M059J (cell line): ENCODE measurements around the gene KDM4C. TPM values are rescaled to one million over a fixed set of nuclear protein-coding genes. Genes with fewer than 3 reads are reported as not detected.
"Not testable (repeated sequence)": the region's sequence is repeated elsewhere in the genome, so short reads cannot be mapped to it uniquely, and the experiment has no call there.

Experiments used
- DNase-seq: peaks from one replicate; pipeline ENCODE4 v3.0.0-alpha.2; 2012; ENCODE audit warnings: low read depth
- total RNA-seq: library from RNA; depleted of rRNA; stranded (reverse); fragments of >200 nt; shearing (Covaris generic); gene quantifications from 2 replicates; pipeline ENCODE4 v1.2.3, GENCODE V29; 2014

KDM4C gene
- total RNA-seq, 1 experiment from 2014 or later, result 17.7 TPM

DNA sequence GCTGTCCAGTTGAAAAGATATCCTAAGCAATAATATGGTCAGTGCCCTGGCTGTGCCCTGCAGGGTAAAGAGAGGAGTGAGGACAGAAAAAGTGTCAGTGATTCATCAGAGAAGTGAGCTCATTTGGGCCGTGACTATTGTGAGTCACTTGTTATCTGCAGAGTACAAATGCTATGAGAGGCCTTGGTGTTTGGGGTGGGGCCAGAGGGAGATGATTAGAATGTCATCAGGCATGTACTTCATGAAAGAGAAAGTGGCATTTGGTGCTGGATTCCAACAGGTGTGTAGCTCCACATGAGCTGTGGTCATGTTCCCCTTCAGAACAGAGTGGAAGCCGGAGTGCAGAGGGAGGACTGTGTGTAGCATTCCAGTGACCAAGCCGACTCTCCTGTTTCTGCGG lies 174.1 kb downstream of the KDM4C start:
- peak; percentile 90 for DNase-seq

DNA sequence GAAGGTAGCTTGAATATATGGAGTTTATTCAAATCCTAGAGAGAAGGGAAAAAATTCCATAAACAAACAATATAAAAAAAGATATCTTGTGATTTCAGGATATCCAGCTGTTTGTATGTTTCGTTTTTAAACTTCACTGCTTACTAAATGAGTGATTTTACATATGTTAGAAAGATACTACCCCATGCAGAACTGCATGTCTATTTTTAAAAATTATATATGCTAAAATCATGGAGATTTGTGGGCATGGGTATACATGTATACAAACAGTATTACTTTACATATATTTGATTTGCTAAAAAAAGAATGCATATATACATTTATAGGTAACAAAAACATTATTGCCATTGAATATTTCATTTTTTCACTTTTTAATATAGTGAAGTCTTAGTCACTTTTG lies 178.3 kb downstream of the KDM4C start:
- DNase-seq, result no peak

DNA sequence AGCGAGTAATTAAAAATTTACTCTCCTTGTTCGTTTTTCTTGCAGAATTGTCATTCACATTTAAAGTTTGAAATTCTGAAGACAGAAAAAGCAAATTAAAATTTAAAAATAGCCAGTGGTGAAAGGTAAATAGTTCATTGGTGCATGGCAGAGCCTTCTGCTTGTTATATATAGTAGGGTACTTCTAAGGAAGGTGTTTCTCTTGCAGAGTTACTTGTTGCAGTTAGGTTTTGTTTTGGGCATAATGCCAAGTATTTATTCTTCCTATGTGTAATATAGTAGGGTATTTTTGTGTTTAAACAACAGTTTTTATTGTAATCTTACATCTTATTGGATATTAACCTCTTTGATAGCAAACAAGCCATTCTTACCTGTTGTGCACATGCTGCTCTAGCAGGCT lies 179.4 kb downstream of the KDM4C start:
- DNase-seq, result no peak

DNA sequence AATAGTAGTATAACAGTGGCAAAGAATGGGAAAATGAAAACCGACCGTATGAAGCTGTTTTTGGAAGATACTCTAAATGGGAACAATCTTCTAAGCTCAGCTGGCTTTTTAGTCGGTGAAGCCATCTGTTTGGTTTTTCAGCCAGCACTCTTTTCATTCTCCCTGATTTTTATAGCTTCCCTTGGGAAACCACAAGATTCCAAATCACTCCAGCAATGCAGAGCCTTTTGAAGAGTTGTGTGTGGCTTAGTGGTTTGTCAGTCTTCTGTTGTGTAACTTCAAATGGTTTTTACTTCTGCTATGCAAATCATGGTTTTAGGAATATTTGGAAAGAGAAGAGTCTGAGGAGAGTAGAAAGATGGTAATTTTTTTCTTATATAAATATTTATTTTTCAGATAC lies 180.7 kb downstream of the KDM4C start:
- peak; percentile 93 for DNase-seq

DNA sequence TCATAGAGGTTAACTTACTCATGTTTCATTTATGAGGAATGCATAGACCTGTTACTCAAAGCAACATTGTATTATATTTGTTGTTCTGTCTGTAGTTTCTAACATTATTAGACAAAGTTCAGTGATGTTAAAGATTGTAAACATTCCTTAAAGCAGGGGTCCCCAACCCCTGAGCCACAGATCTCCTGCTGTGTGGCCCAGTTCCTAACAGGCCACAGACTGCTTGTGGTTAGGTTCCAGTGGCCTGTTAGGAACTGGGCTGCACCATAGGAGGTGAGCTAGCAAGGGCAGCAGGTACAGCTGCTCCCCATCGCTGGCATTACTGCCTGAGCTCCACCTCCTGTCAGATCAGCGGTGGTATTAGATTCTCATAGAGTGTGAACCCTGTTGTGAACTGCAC lies 181.1 kb downstream of the KDM4C start:
- DNase-seq, result peak; percentile 65

DNA sequence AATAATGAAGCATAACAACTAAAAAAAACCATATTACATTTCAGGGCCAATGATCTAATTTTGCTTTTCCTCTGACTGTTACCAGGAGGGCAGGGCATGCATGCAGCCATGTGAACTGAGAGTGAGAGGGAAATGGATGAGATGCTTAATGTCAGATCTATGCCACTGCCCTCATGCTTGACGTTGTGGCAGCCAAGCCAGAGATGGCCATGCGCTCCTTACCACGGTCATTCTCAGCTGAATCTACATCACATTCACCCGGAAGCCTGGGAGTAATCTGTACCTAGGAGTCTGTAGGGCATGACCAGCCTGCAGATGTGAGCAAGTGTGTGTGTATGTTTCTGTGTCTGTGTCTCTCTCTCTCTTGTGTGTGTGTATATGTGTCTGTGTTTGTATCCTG lies 183.7 kb downstream of the KDM4C start:
- no peak for DNase-seq

DNA sequence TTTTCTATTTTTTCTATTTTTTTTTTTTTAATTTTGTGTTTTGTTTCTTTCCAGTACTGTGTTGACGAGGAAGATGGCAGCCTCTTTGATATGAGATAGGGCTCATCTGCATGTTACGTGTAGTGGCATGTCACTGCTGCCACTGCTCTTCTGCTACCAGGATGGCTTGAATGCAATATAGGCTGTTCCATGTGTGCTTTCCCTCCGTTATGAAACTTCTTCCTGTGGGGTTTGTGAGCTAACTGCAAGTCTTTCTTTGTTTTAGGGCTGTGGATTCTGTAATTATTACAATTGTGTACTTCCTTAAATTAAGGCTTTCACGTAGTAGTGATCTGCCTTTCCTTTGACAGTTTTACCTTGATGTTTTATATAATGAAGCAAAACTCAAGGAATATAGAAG lies 184.6 kb downstream of the KDM4C start:
- DNase-seq, result no peak

DNA sequence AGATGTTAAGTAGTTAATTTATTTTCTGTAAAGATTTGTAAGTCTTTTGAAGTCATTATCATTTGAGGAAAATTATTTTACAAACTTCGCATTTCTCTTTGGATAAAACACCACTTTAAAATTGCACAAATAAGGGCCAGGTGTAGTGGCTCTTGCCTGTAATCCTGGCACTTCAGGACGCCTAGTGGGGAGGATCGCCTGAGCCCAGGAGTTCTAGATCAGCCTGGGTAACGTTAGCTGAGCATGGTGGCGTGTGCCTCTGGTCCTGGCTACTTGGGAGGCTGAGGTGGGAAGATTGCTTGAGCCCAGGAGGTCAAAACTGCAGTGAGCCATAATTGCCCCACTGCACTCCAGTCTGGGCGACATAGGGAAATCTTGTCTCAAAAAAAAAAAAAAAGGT lies 185.5 kb downstream of the KDM4C start:
- no peak for DNase-seq

DNA sequence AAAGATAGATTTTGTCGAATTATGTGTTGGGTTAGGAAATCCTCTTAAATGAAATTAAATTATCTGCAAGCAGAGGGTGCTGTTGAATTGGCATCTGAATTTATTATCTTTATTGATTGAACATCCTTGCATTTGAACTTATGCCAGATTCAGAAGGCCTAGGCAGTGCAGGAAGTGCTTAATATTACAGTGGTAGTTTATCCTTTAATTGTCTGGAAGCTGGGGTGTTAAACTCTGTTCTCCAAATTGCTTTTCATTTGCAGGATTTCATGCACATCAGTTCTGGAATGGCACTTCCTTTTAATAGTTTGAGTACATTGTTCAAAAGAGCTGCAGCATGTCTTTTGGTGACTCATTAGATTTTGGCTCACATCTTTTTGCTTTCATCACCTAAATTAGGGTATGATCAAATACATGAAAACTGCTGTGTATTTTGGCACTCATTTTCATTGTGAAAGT lies 186.3 kb downstream of the KDM4C start:
- DNase-seq, result peak; percentile 58

DNA sequence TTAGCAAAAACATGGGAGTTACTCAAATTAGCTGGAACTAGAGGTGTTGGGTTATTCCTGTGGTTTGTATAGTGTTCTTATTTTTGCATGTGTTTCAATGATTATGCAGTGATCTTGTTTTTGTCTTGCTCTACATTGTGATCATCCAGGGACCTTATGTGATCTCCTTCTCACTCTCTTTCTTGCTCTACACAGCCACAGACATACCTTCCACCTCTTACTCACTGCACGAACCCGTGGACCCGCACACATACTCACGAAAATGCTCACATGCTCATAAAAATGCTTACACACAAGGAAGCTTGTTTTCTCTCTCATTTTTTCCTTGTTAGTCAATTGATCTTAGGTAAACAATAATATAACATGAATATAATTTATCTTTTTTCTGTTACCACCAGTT lies 187.1 kb downstream of the KDM4C start:
- DNase-seq, result peak; percentile 32

DNA sequence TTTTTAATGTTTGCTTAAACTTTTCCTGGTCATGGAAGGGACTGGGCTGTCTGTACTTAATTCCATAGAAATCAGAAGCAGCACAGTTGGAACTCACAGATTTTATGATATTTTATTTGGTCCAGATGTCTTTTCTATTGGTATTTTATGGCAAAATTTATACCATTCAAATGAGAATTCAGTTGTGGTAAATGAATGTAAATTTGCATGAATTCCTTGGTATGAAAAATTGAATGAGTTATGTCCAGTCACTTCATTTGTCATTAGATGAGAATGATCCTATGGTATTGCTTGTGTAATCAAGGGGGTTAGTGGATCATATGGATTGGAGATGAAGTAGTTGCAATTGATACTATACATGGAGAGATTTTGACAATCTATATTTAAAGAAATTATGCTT lies 188.0 kb downstream of the KDM4C start:
- DNase-seq, result no peak

DNA sequence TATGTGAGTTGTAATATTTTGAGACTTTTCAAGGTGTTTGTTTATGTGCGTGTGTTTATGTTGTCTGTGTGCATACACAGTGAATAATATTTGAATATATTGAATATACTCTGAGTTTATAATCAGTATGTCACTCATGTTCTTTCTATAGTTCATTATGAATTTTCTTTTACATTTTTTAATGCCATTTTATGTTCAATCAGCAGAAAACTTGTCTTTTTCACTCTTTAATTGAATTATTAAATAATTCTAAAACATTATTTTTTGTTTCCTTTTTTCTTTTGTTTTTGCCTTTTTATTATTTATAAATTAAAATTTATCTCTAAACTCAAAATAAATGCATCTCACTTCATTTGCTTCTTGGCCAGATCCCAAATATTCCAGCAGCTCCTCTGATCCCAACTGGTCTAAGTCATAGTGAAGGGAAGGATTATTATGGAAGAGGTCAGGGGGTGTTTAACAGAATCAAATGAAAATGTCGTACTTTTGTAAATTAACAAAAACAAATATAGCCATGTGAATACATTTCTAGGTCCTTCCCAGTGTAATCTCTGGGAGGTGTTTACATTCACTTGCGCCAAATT lies 188.9 kb downstream of the KDM4C start:
- no peak for DNase-seq

DNA sequence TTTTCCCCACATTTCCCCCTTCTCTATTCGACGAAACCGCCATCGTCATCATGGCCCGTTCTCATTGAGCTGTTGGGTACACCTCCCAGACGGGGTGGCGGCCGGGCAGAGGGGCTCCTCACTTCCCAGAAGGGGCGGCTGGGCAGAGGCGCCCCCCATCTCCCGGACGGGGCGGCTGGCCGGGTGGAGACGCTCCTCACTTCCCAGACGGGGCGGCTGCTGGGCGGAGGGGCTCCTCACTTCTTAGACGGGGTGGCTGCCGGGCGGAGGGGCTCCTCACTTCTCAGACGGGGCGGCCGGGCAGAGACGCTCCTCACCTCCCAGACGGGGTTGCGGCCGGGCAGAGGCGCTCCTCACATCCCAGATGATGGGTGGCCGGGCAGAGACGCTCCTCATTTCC lies 191.1 kb downstream of the KDM4C start:
- DNase-seq, result not testable (repeated sequence)

DNA sequence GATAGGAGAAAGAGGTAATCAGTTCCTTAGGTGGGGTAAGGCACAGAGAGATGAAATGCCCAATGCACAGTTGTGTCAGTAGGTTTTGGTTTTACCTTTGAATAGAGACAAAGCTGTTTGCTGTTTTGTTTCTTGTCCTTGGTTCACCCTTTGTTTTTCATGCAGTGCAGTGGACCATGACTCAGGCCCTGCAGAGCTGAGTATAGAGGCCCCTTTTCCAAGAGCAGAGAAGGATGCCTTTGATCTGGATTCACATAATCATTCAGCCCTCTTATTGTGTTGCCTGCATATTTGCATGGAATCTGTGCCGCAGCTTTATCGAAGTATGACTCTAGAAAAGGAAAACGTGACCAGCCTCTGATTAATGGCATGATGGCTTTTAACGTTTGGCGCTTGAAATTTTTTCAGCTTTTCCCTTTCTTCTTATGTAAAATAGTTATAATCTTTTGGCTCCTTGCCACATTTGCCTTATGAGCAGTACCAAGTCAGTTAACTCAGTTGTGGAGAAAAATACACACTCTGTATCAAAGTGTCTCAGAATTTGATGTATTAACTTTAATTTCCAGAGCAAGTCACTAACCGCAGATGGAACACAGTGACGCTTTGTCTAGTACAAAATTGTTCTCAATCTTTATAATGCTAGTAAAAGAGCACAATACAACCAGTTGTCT lies 197.6 kb downstream of the KDM4C start:
- peak; percentile 37 for DNase-seq

DNA sequence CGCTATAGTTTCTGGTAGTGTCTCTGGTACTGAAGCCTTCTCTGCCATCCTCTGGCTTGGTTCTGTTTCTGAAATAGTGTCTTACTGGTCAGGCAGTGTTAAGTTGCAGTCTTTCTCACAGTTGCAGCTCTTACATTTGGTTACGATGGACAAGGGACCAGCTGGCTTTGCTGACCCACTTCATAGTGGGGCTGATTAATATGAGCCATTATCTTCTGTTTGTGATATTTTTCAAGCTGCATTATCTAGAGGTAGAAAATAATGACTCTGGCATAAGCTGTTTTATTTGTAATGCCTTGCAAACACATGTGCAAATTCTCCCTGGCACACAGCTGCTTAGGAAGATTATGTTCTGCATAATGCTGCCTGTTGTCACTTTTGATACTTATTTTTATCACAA lies 199.1 kb downstream of the KDM4C start:
- DNase-seq, result no peak

DNA sequence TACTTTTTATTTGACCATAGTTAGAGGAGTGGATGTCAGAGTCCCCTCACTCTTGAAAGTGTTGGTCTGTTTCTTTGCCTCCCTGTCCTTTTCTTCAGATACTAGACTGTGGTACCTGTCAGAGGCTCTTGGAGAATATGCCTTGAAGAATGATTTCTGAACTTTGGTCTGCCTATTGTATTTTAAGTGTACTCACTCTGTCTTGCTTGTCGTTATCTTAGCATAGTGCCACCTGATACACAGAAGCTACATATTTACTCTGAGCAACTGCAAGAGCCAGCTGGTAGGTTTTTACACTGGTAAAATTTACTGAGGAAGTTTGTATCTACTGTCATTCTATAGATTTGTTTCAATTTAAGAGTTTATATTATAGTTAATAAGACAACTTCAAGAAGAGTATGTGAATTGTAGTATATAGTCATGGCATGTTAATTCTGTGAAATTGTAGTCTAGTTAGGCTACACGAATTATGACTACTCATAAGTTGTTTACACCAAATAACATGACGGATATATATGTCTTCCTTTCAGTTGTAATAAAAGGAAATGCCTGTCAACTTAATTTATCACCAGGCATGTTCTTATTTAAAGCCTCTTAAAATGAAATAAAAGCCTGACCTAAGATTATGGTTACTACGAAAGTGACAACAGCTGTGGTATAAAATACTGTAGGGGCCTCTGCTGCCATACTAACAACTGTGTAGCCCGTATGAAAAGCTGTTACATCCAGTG lies 201.7 kb downstream of the KDM4C start:
- no peak for DNase-seq

DNA sequence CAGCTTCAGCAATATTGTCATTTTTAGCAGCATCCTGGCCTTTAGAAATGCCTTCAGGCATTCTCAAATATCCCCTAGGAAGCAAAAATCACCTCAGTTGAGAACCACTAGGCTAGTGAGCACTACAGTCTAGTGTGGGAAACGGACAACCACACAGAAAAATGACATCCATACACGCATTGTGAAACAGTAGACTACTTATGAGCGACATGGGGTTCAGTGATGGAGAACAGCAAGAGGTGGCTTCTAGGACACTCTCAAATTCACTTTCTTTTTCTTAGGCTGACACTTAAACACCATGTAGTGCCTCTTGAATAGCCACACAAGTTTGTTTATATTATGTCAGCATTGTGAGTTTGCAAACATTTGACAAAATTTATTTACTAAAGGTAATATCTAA lies 203.0 kb downstream of the KDM4C start:
- no peak for DNase-seq

DNA sequence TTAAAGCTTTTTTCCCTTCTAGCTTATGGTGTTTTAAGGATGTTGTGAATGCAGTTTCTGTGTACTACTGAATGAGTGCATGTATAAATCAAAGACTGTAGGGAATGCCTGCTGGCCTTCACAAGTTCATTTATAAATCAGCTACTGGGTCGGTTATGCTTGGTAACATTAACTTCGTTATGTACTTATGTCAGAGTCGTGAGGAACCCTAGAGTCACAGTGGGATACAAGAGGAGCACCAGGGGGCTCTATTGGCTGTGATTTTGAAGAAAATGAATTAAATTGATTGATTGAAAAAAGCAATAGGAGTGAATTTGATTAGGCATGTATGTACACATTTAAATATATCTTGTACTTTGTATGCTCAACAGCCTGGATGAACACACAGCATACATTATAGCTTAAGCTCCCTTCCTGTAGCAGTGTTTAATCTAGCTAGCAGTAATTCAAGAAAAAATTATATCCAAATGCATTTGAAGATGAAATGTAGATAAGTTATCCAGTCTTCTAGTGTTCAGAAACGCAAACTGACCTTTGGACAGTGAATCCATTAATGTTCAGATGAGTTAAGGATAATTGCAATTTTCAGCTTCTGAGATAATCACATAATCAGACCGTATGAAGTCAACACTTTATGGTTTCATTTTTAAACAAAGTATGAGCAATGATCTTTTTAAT lies 204.2 kb downstream of the KDM4C start:
- DNase-seq, result no peak

DNA sequence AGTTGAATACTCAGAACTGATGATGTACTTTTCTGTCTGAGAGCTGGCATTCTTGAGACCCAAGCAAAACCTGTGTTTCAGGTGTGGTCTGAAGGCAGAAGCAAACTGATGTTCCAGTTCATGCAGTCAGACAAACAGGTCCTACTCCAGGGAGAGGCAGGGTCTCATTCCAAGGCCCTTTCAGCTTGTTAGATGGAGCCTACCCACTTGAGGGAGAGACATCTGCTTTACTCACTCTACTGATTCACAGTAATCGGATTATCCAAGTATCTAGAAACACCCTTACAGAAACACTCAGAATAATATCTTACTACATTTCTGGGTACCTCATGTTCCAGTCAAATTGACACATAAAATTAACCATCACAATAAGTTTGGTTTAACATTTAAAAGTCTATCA lies 207.8 kb downstream of the KDM4C start:
- no peak for DNase-seq

DNA sequence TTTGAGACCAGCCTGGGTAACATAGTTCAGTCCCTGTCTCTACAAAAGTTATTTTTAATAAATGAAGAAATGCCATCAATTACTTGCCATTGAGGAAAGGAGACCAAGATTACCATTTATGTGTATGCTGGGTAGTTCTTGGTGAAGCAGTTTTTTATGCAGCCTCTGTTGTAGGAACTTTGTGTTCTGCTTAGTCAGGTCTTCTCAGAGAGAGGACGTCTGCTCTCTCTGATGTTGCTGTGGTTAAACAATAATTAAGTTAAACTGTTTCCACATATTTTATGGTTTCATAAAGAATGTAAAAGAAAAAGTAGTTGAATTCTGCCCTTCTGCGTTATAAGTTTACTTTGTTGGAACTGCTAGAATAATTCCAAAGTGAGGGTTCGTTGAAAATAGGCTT lies 210.5 kb downstream of the KDM4C start:
- DNase-seq, result peak; percentile 8

DNA sequence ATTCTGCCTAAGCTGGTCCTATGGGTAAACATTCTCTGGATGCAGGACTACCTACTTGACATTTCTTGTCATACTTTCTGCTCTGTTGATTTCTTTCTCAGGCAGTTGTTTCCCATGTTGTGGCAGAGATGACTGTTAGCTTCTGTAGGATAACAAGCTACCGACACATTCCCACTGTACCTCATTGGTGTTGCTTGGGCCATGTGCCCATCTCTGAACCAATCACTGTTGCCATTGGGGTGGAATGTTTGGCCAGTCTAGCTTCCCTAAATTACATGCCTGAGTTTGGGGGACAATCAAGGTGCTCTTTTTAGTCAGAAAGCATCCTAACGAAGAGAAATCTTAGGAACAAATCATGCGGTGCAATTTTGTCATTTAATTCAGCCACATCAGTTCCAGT lies 212.0 kb downstream of the KDM4C start:
- no peak for DNase-seq

DNA sequence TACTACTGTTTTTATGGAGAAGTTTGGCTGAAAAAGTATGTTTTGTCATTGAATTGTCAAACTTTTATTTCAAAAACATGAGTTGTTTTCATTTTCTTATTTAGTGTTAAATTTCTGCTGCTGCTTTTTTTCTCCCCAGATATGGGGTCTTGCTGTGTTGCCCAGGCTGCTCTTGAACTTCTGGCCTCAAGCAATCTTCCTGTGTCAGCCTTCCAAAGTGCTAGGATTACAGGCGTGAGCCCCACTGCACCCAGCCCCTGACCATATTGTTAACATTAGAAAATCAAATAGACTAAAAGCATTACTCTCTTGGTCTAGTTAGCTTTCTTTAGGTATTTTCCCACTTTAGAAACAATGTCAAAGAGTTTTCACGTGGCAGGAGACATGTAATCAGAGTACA lies 215.3 kb downstream of the KDM4C start:
- DNase-seq, result no peak

DNA sequence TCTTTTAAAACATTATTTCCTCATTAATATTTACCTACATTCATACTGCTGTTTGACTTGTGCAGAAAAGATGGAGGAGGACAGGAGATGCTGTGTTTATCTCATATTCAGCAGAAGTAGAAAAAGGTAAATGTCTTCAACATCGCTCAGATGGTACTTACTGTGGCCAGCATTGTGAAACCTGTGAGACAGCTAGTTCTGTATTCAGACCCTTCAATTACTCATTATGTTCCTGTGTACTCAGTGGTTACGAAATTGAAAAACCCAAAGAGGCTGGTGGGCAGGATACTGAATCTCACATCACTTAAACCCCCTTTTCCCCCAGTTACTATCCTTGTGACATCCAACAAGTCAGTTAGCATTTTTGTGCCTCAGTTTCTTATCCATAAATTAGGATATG lies 216.0 kb downstream of the KDM4C start:
- DNase-seq, result no peak
